BJ (cell line): Measurements from ENCODE around the gene SH3RF1. TPM values are rescaled to one million over a fixed set of nuclear protein-coding genes. Genes with fewer than 3 reads are reported as not detected.

Source experiments
- CTCF ChIA-PET: fragments of 350-600 bp; formaldehyde crosslinking; extraction: SDS; loops from one replicate; lab custom pipeline; 2021; ENCODE audit warnings: antibody characterized with exemption, inconsistent platforms; lab: Yijun Ruan, JAX
- POLR2A ChIA-PET: fragments of 300-600 bp; sonication (Branson Sonifier 250); formaldehyde crosslinking; extraction: SDS; loops from one replicate; lab custom pipeline; 2021; ENCODE audit warnings: antibody characterized with exemption; lab: Charles Lee
- DNase-seq: peaks from one replicate; pipeline ENCODE4 v3.0.0-alpha.2; 2011; ENCODE audit warnings: low read depth
- H3K27me3 ChIP-seq: 2 replicates; pipeline ENCODE4 v1.6.0; 2011; ENCODE audit warnings: low read length; ENCODE audit not compliant: control insufficient read depth, insufficient read depth
- H3K36me3 ChIP-seq: 2 replicates; pipeline ENCODE4 v1.5.1; 2011; ENCODE audit warnings: low read length; ENCODE audit not compliant: control insufficient read depth, insufficient read depth
- H3K4me3 ChIP-seq: 2 replicates; pipeline ENCODE4 v1.5.1; 2011; ENCODE audit warnings: low read depth, mild to moderate bottlenecking, control low read depth, low read length
- CTCF ChIP-seq: IDR thresholded peaks from 2 replicates; pipeline ENCODE4 v1.5.1; 2011; ENCODE audit warnings: low read depth, mild to moderate bottlenecking, control low read depth, inconsistent platforms, low read length, moderate library complexity; ENCODE audit not compliant: insufficient read depth
- polyA plus RNA-seq: library from polyadenylated mRNA; depleted of rRNA; stranded (reverse); fragments of >200 nt; gene quantifications from 2 replicates; pipeline ENCODE4 v1.2.3, GENCODE V29; 2011

SH3RF1 gene
- polyA plus RNA-seq, 1 experiment: 38.8 TPM

DNA sequence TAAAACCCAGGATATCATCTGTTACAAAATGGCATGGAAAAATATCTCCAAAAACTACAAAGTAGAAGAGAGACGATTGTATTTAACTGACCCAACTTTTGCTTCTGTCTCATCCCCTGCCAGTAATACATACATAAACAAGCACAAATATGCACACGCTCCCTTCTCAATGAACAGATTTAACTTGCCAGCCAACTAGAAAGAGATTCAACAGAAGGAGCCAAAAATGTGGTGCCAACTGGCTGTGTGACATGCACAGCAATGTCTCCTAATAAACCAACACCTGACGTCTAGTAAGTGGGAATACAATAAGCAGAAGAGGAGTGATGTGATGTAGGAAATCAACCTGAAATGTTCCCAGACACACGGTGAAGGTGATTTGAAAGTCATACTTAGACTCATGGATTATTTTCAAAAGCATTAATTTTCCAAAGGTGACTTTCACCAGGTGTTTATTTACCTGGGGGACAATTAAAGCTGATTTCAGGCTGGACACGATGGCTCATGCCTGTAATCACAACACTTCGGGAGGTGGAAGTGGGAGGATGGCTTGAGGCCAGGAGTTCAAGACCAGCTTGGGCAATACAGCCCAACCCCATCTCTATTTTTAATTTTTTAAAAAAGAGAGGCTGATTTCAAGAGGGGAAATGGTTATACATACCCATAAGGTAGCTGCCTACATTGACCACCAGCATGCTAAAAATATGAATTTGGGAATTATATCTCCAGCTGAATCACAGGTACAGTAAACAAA lies 33.7 kb downstream of the SH3RF1 start:
- Histone ChIP-seq H3K27me3 (no peaks in the 10 kb centered on the region), H3K36me3 (no peaks in the 10 kb centered on the region), H3K4me3 (no peak overlapping the region)
- no peak for DNase-seq
- POLR2A ChIA-PET: no interaction called here
- CTCF ChIA-PET: interaction anchor here (1.3 kb wide), 1 partner anchor 16 kb away, joined by 3 read pairs; no protein-coding TSS in a partner anchor
- TF ChIP-seq CTCF: no peak

DNA sequence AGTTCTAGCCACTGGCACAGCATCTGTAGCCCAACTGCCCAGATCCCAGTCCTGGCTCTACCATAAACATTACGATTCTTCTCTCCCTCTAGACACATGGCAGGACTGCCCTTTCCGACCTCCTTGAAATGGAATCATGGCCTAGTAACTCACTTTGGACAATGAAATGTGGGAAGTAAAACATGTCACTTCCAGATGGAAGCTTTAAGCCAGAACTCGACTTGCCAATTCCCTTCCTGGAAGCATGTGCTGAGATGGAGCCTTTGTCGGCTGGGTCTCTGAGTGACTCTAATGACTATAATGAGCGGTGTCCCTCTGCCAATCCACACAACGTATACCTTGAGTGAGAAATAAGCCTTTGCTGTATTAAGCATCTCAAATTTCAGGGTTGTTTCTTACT lies 34.7 kb downstream of the SH3RF1 start:
- no peak for DNase-seq
- H3K4me3 ChIP-seq: no peak overlapping the region
- TF ChIP-seq CTCF: no peak
- H3K36me3 ChIP-seq: no peaks in the 10 kb centered on the region
- POLR2A ChIA-PET: no interaction called here
- no peaks in the 10 kb centered on the region for H3K27me3 ChIP-seq
- CTCF ChIA-PET: no interaction called here

DNA sequence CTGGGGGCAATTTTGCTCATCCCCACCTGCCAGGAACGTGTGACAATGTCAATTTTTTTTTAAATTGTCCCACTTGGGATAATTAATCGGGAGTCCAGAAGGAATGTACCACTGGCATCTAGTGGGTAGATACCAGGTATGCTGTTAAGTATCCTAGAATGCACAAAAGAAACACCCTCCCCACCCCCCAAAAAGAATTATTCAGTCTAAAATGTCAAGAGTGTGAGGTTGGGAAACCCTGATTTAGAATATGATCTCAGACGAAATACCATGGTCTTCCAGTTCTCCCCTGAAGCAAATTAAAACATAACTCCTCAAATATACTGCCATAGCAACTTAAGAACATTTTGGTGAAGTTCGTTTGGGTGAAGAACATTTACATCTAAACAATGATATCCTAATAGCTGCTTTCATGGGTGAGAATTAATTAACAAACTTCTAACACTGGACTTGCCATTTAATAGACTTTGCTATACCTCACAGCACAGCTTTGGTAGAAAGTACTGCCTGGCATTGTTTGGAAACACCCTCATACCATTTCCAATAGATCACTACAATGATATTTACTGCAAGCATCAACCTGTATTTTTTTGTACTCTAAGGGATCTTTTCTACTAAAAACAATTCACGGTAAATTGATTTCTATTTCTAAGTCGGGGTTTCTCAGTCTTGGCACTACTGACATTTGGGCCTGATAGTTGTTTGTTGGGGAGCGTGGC lies 36.5 kb downstream of the SH3RF1 start:
- ChIA-PET POLR2A (no interaction called here), CTCF (no interaction called here)
- Histone ChIP-seq H3K36me3 (no peaks in the 10 kb centered on the region), H3K27me3 (no peaks in the 10 kb centered on the region), H3K4me3 (no peak overlapping the region)
- TF ChIP-seq CTCF: no peak
- DNase-seq: no peak

- H3K4me3 ChIP-seq: no peak overlapping the region
- CTCF ChIA-PET: no interaction called here
Observed at GRCh38 chr4:169233691-169234090, 37.1 kb downstream of the SH3RF1 start.

More at GRCh38 chr4:169233691-169234090, 37.1 kb downstream of the SH3RF1 start:
- no peaks in the 10 kb centered on the region for H3K36me3 ChIP-seq
- no peak for DNase-seq
- POLR2A ChIA-PET: no interaction called here
- H3K27me3 ChIP-seq: no peaks in the 10 kb centered on the region
- no peak for TF ChIP-seq CTCF
